Astrocyte of the spinal cord (primary cell): Measurements from ENCODE around the gene LYZL6.
A peak's percentile ranks its signal among the peaks of the same experiment; 100 is the strongest.

ENCODE experiments used
- DNase-seq: peaks from one replicate; pipeline ENCODE4 v3.0.0; 2011; ENCODE audit warnings: low read depth, low spot score
- H3K4me3 ChIP-seq: 2 replicates; pipeline ENCODE4 v1.5.1; 2011; ENCODE audit warnings: low read depth, mild to moderate bottlenecking, low read length, moderate library complexity
- CTCF ChIP-seq: IDR thresholded peaks from 2 replicates; pipeline ENCODE4 v1.5.1; 2012; ENCODE audit warnings: low read depth, mild to moderate bottlenecking, low read length, inconsistent platforms
- in situ Hi-C: cut with HindIII; loops from 2 replicates; pipeline ENCODE4 v1.10.0; 2017; ENCODE audit warnings: low sequenced_read_pairs

LYZL6 gene

DNA sequence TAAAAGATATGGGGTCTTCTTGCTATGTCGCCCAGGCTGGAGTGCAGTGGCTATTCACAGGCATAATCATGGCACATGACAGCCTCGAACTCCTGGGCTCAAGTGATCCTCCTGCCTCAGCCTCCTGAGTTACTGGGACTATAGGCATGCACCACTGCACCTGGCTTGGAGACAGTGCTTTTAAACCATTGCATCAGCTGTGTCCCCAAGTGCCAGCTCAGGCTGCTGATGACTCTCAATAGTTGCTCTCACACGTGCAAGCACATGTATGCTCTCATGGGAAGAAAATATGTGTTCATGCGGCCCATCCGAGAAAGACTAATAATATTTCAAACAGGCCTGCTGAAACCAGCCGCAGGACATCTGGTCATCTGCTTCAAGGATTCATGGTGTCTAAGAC lies 29.0 kb upstream of the LYZL6 start:
- in situ Hi-C loops = no loop called here
- no peak overlapping the region for H3K4me3 ChIP-seq
- TF ChIP-seq CTCF = no peak
- DNase-seq = no peak

DNA sequence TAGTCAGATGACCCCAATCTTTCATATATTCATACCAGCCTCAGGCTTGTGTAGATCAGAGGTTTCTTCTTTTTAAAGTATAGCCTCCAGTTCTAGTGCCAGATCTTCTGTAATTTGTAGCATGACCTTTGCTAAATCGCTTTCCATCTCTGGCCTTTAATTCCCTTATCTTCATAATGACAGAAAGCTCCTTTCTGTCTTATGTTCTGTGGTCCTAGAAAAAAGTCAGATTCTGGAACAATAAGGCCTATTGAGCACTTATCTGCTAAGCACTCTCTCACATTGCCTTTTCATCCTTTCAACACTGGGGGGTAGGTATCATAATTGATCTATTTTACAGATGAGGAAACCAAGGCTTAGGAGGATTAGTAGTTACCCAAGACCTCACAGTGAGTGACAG lies 28.6 kb upstream of the LYZL6 start:
- no peak overlapping the region for H3K4me3 ChIP-seq
- in situ Hi-C loops = no loop called here
- TF ChIP-seq CTCF = no peak
- DNase-seq = no peak

- peak; percentile 75 for TF ChIP-seq CTCF
- DNase-seq = peak; percentile 79
- in situ Hi-C loops = no loop called here
- no peak overlapping the region for H3K4me3 ChIP-seq
Observed at GRCh38 chr17:35969558-35970380, 26.3 kb upstream of the LYZL6 start.

DNA sequence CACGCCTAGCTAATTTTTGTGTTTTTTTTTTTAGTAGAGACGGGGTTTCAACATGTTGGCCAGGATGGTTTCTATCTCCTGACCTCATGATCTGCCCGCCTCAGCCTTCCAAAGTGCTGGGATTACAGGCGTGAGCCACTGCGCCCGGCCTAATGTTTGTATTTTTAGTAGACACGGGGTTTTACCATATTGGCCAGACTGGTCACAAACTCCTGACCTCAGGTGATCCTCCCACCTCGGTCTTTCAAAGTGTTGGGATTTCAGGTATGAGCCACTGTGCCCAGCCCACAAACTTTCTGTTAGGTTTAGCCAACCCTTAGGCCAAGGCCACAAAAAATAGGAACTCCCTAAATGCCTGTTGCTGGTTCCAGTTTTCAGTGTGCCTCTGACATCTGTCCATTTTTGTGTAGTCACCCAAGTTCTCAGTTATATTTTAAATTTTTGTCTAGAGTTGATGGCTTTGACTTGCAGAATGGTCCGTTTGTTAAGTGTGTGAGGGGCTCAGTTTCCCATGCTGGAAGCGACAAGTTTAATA lies 25.1 kb upstream of the LYZL6 start:
- DNase-seq = no peak
- in situ Hi-C loops = no loop called here
- H3K4me3 ChIP-seq = no peak overlapping the region
- TF ChIP-seq CTCF = no peak

DNA sequence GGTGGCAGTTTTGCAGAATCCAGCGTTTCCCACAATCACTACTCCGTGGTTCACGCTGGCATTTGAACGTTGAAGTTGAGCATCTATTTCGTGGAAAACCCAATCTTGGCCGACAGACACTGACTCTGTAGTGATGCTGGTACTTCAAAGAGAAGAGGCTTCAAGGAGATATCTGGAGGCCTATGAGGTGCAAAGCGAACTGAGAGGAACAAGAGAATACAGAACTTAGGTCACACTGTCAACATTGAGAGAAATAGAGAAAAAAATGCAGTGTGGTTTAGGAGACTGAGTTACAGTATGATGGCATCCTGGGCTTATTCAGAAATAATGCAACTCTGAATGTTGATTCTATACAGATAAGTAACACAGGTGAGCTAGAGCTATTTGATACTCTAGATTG lies 21.8 kb upstream of the LYZL6 start:
- H3K4me3 ChIP-seq = no peak overlapping the region
- in situ Hi-C loops = no loop called here
- DNase-seq = no peak
- TF ChIP-seq CTCF = no peak

- no peak overlapping the region for H3K4me3 ChIP-seq
- DNase-seq = no peak
- in situ Hi-C loops = no loop called here
- no peak for TF ChIP-seq CTCF
Observed at GRCh38 chr17:35963663-35964062, 20.1 kb upstream of the LYZL6 start.
